Measurements from ENCODE around the gene MRPL55.

Gene MRPL55

GRCh38 chr1:228102791-228103620, 6.1 kb downstream of the MRPL55 start, which contains the start of gene C1orf35:
Gene C1orf35, minus strand, starts transcription at chr1:228103325. Its CDS starts 98 bp downstream, at chr1:228103227.
- in situ Hi-C loops (cut with HindIII; ENCODE audit: low sequenced_read_pairs) = no loop called here

- in situ Hi-C loops (cut with HindIII; ENCODE audit: low sequenced_read_pairs) = no loop called here
Observed at GRCh38 chr1:228101994-228102790, 6.9 kb downstream of the MRPL55 start.

GRCh38 chr1:228101614-228101993, 7.5 kb downstream of the MRPL55 start:
- in situ Hi-C loops (cut with HindIII; ENCODE audit: low sequenced_read_pairs) = no loop called here

GRCh38 chr1:228100822-228101613, 8.1 kb downstream of the MRPL55 start:
- in situ Hi-C loops (cut with HindIII; ENCODE audit: low sequenced_read_pairs) = no loop called here

GRCh38 chr1:228099331-228099732, 9.8 kb downstream of the MRPL55 start:
- in situ Hi-C loops (cut with HindIII; ENCODE audit: low sequenced_read_pairs) = no loop called here

- in situ Hi-C loops (cut with HindIII; ENCODE audit: low sequenced_read_pairs) = no loop called here
Observed at GRCh38 chr1:228098323-228098931, 10.7 kb downstream of the MRPL55 start.

GRCh38 chr1:228097333-228098081, 11.6 kb downstream of the MRPL55 start:
- in situ Hi-C loops (cut with HindIII; ENCODE audit: low sequenced_read_pairs) = no loop called here

GRCh38 chr1:228096416-228097332, 12.4 kb downstream of the MRPL55 start:
- in situ Hi-C loops (cut with HindIII; ENCODE audit: low sequenced_read_pairs) = no loop called here

GRCh38 chr1:228095938-228096337, 13.2 kb downstream of the MRPL55 start:
- in situ Hi-C loops (cut with HindIII; ENCODE audit: low sequenced_read_pairs) = no loop called here

- in situ Hi-C loops (cut with HindIII; ENCODE audit: low sequenced_read_pairs) = no loop called here
Observed at GRCh38 chr1:228095161-228095560, 13.9 kb downstream of the MRPL55 start.

GRCh38 chr1:228094432-228095016, 14.6 kb downstream of the MRPL55 start:
- in situ Hi-C loops (cut with HindIII; ENCODE audit: low sequenced_read_pairs) = no loop called here

GRCh38 chr1:228093050-228093906, 15.8 kb downstream of the MRPL55 start:
- in situ Hi-C loops (cut with HindIII; ENCODE audit: low sequenced_read_pairs) = no loop called here

GRCh38 chr1:228092342-228093049, 16.6 kb downstream of the MRPL55 start:
- in situ Hi-C loops (cut with HindIII; ENCODE audit: low sequenced_read_pairs) = no loop called here

- in situ Hi-C loops (cut with HindIII; ENCODE audit: low sequenced_read_pairs) = no loop called here
Observed at GRCh38 chr1:228091084-228091483, 18.0 kb downstream of the MRPL55 start.

- in situ Hi-C loops (cut with HindIII; ENCODE audit: low sequenced_read_pairs) = no loop called here
Observed at GRCh38 chr1:228090613-228091081, 18.5 kb downstream of the MRPL55 start.

GRCh38 chr1:228089519-228090380, 19.3 kb downstream of the MRPL55 start:
- in situ Hi-C loops (cut with HindIII; ENCODE audit: low sequenced_read_pairs) = no loop called here

Measured in DLD1 (cell line).